ENCODE results near the gene SLC8A2.

The SLC8A2 gene

GRCh38 chr19:47402504-47402903 lies 69.2 kb downstream of the SLC8A2 start:
- Histone ChIP-seq H3K4me1 (ENCODE audit: low read depth, poor library complexity, severe bottlenecking) (no peaks in the 10 kb centered on the region), H3K4me2 (no peak overlapping the region), H2AFZ (ENCODE audit: low read depth) (no peak overlapping the region), H3K27me3 (ENCODE audit: insufficient read depth, low read depth) (peaks cover 82% of the 10 kb centered on the region), H3K36me3 (ENCODE audit: insufficient read depth) (no peaks in the 10 kb centered on the region), H3K27ac (no peak overlapping the region), H3K79me2 (ENCODE audit: insufficient read depth, low read depth) (no peaks in the 10 kb centered on the region), H3K9ac (no peak overlapping the region), H4K20me1 (ENCODE audit: insufficient read depth) (no peaks in the 10 kb centered on the region), H3K4me3 (IDR thresholded peaks at IDR 0.05; ENCODE audit: insufficient read depth, low read depth, low read length) (no peak overlapping the region)
- TF ChIP-seq, protein P1, sequence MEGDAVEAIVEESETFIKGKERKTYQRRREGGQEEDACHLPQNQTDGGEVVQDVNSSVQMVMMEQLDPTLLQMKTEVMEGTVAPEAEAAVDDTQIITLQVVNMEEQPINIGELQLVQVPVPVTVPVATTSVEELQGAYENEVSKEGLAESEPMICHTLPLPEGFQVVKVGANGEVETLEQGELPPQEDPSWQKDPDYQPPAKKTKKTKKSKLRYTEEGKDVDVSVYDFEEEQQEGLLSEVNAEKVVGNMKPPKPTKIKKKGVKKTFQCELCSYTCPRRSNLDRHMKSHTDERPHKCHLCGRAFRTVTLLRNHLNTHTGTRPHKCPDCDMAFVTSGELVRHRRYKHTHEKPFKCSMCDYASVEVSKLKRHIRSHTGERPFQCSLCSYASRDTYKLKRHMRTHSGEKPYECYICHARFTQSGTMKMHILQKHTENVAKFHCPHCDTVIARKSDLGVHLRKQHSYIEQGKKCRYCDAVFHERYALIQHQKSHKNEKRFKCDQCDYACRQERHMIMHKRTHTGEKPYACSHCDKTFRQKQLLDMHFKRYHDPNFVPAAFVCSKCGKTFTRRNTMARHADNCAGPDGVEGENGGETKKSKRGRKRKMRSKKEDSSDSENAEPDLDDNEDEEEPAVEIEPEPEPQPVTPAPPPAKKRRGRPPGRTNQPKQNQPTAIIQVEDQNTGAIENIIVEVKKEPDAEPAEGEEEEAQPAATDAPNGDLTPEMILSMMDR (conservative IDR thresholded peaks at IDR 0.05; ENCODE audit: low read depth, low read length) = no peak

DNA sequence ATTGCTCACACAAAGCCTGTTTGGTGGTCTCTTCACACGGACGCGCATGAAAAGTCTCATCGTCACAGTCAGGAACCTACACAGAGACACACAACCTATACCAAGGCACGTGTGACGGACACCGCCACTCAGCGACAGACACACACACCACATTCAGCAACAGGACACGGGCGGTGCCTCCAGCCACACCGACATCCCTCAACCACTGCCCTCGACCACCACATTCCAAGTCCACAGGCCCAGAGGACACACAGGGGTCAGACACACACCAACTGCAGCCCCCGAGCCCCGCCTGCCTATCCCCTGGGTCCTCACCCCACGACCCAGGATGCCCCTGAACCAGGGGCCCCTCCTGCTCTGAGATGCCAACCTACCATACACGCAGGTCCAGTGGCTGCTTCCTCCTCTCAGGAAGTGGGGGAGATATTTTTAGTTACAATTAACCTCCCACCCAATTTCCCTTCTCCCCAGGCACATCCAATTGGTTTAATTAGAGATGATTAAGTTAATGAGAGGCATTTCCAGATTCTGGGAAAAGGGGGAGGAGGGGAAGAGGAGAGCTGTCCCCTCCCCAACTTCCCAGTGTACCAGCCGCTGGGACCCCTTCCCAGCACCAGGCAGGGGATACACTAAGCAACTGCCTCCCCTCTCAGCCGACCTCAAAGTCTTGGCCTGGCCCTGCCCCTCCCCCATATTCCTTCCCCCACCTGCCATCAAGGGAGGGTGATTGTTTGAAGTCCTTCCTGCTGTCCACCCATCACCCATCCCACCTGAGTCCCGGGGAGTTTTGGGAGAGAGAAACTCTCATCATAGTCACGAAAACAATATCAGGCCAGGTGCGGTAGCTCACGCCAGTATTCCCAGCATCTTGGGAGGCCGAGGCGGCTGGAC lies 72.7 kb downstream of the SLC8A2 start:
- Histone ChIP-seq H3K9ac (no peak overlapping the region), H3K4me2 (no peak overlapping the region), H3K36me3 (ENCODE audit: insufficient read depth) (no peaks in the 10 kb centered on the region), H3K4me1 (ENCODE audit: low read depth, poor library complexity, severe bottlenecking) (no peaks in the 10 kb centered on the region), H3K79me2 (ENCODE audit: insufficient read depth, low read depth) (no peaks in the 10 kb centered on the region), H3K27ac (no peak overlapping the region), H4K20me1 (ENCODE audit: insufficient read depth) (no peaks in the 10 kb centered on the region), H3K27me3 (ENCODE audit: insufficient read depth, low read depth) (peaks cover 65% of the 10 kb centered on the region), H3K4me3 (IDR thresholded peaks at IDR 0.05; ENCODE audit: insufficient read depth, low read depth, low read length) (no peak overlapping the region), H2AFZ (ENCODE audit: low read depth) (no peak overlapping the region)
- TF ChIP-seq, protein P1 (conservative IDR thresholded peaks at IDR 0.05; ENCODE audit: low read depth, low read length) = no peak

- H3K4me3 ChIP-seq (IDR thresholded peaks at IDR 0.05; ENCODE audit: insufficient read depth, low read depth, low read length) = no peak overlapping the region
- H3K27ac ChIP-seq = no peak overlapping the region
- peaks cover 33% of the 10 kb centered on the region for H3K27me3 ChIP-seq (ENCODE audit: insufficient read depth, low read depth)
- H3K36me3 ChIP-seq (ENCODE audit: insufficient read depth) = no peaks in the 10 kb centered on the region
- no peak overlapping the region for H3K9ac ChIP-seq
- no peaks in the 10 kb centered on the region for H3K79me2 ChIP-seq (ENCODE audit: insufficient read depth, low read depth)
- H2AFZ ChIP-seq (ENCODE audit: low read depth) = no peak overlapping the region
- H3K4me2 ChIP-seq = no peak overlapping the region
- no peaks in the 10 kb centered on the region for H4K20me1 ChIP-seq (ENCODE audit: insufficient read depth)
- H3K4me1 ChIP-seq (ENCODE audit: low read depth, poor library complexity, severe bottlenecking) = no peaks in the 10 kb centered on the region
- TF ChIP-seq, protein P1 (conservative IDR thresholded peaks at IDR 0.05; ENCODE audit: low read depth, low read length) = peak; percentile 93
Observed at GRCh38 chr19:47391510-47392223, 80.0 kb downstream of the SLC8A2 start.

- Histone ChIP-seq H3K4me3 (IDR thresholded peaks at IDR 0.05; ENCODE audit: insufficient read depth, low read depth, low read length) (no peak overlapping the region), H3K79me2 (ENCODE audit: insufficient read depth, low read depth) (no peaks in the 10 kb centered on the region), H2AFZ (ENCODE audit: low read depth) (no peak overlapping the region), H4K20me1 (ENCODE audit: insufficient read depth) (no peaks in the 10 kb centered on the region), H3K27ac (no peak overlapping the region), H3K4me2 (no peak overlapping the region), H3K27me3 (ENCODE audit: insufficient read depth, low read depth) (peaks cover 32% of the 10 kb centered on the region), H3K9ac (no peak overlapping the region), H3K36me3 (ENCODE audit: insufficient read depth) (no peaks in the 10 kb centered on the region), H3K4me1 (ENCODE audit: low read depth, poor library complexity, severe bottlenecking) (no peaks in the 10 kb centered on the region)
- TF ChIP-seq, protein P1 (conservative IDR thresholded peaks at IDR 0.05; ENCODE audit: low read depth, low read length) = no peak
Observed at GRCh38 chr19:47390533-47391488, 80.9 kb downstream of the SLC8A2 start.
